ENCODE results near the gene RANBP3.

DNA sequence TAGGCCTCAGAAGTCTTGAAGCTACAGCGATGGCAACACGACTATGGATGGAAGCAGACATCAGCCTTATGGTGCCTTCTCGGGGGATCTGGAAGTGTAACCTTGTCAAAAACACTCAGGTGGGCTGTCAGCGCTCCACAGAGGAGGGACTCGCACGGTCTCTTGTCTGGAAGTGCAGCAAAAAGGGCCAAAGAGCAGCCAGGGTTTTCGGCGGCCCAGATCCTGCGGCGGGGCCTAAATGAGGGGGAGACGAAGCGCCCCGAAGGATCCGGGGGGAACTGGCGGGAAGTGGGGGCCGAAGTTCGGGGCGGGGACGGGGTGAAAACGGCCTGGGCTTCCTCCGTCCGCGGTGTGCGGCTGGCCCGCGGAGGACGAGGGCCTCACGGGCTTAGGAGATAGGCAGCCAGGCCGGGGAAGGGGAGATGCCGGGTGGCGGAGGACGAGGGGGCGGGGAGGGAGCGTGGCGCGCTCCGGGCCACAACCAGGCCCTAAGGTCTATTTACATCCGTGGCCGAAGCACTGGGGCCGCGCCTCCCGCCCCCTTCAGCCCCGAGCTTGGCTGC lies 637 bp downstream of the RANBP3 start:
- no peak for TF ChIP-seq EZH2 (optimal IDR thresholded peaks at IDR 0.05; ENCODE audit: low read depth, low read length)
- TF ChIP-seq, protein P1, sequence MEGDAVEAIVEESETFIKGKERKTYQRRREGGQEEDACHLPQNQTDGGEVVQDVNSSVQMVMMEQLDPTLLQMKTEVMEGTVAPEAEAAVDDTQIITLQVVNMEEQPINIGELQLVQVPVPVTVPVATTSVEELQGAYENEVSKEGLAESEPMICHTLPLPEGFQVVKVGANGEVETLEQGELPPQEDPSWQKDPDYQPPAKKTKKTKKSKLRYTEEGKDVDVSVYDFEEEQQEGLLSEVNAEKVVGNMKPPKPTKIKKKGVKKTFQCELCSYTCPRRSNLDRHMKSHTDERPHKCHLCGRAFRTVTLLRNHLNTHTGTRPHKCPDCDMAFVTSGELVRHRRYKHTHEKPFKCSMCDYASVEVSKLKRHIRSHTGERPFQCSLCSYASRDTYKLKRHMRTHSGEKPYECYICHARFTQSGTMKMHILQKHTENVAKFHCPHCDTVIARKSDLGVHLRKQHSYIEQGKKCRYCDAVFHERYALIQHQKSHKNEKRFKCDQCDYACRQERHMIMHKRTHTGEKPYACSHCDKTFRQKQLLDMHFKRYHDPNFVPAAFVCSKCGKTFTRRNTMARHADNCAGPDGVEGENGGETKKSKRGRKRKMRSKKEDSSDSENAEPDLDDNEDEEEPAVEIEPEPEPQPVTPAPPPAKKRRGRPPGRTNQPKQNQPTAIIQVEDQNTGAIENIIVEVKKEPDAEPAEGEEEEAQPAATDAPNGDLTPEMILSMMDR (IDR thresholded peaks at IDR 0.05; ENCODE audit: low read length) = no peak

All from MM.1S (cell line).